Lung (tissue), 12 donors: ENCODE data around the gene AKT1. TPM values are rescaled to one million over a fixed set of nuclear protein-coding genes. Genes with fewer than 3 reads are reported as not detected.
A peak's percentile ranks its signal among the peaks of the same experiment; 100 is the strongest.

ENCODE experiments used
- ATAC-seq: fragments of 200-7000 bp; cut with Tn5 transposase; one replicate; pipeline ENCODE4 v1.9.1; 2020; ENCODE audit warnings: moderate number of reproducible peaks; ENCODE audit not compliant: insufficient read depth, low FRiP score
- DNase-seq, 3 donors: peaks; one replicate each; pipeline ENCODE4 v3.0.0-alpha.2; 2013 to 2017
- H3K27ac ChIP-seq, 2 donors: one replicate each; pipeline ENCODE4 v1.5.1; 2013; ENCODE audit warnings: mild to moderate bottlenecking in 2 of 2, moderate library complexity in 2 of 2, control low read depth in 1 of 2, inconsistent platforms in 1 of 2, low read depth in 1 of 2, low read length in 1 of 2
- H3K27me3 ChIP-seq, 3 donors: one replicate each; pipeline ENCODE4 v1.5.1; 2013; ENCODE audit warnings: low read length in 2 of 3; ENCODE audit not compliant: control insufficient read depth in 3 of 3, insufficient read depth in 3 of 3
- H3K36me3 ChIP-seq, 4 donors: one replicate each; pipeline ENCODE4 v1.5.1; 2013; ENCODE audit warnings: low read length in 4 of 4, mild to moderate bottlenecking in 1 of 4, moderate library complexity in 1 of 4; ENCODE audit not compliant: control insufficient read depth in 4 of 4, insufficient read depth in 4 of 4
- H3K4me1 ChIP-seq, 5 donors: one replicate each; pipeline ENCODE4 v1.5.1; 2013; ENCODE audit warnings: low read length in 5 of 5, mild to moderate bottlenecking in 2 of 5, moderate library complexity in 1 of 5; ENCODE audit not compliant: control insufficient read depth in 5 of 5, insufficient read depth in 5 of 5
- H3K4me3 ChIP-seq: one replicate; pipeline ENCODE4 v1.5.1; 2013; ENCODE audit warnings: mild to moderate bottlenecking, control low read depth, moderate library complexity
- H3K9ac ChIP-seq, 2 donors: one replicate each; pipeline ENCODE4 v1.5.1; 2013; ENCODE audit warnings: low read length in 2 of 2, control low read depth in 1 of 2; ENCODE audit not compliant: insufficient read depth in 1 of 2
- H3K9me3 ChIP-seq, 4 donors: one replicate each; pipeline ENCODE4 v1.5.1; 2013; ENCODE audit warnings: low read length in 3 of 4, mild to moderate bottlenecking in 1 of 4, moderate library complexity in 1 of 4; ENCODE audit not compliant: control insufficient read depth in 4 of 4, insufficient read depth in 3 of 4
- WGBS, 2 donors: extraction: QIAGEN DNeasy Blood & Tissue Kit; methylation state at CpG; one replicate each; pipeline ENCODE4 v1.1.7; 2013; 5-methylcytosine and 5-hydroxymethylcytosine counted together
- polyA plus RNA-seq, 2 donors: library from polyadenylated mRNA; stranded (reverse); fragments of 200-250 nt; gene quantifications; one replicate each; pipeline ENCODE4 v1.2.1, GENCODE V29; 2013
- total RNA-seq, 2 donors: library from RNA; depleted of rRNA in 1 of 2; stranded (reverse); fragments of >200 nt in 1 of 2; gene quantifications; one replicate each; pipeline ENCODE4 v1.2.1, GENCODE V29; 2014 to 2021
- TF ChIP-seq, protein P1 (sequence below): IDR thresholded peaks from 2 replicates; pipeline ENCODE4 v1.5.1; 2012; ENCODE audit warnings: mild to moderate bottlenecking; ENCODE audit errors: control extremely low read depth, extremely low read depth
- donor health status: control.
- donor health status: control.
- donor health status: Bipolar disorder and iron deficiency.
- donor health status: healthy.
- donor health status: DM: yes; HTN: yes; CAD: no.

The AKT1 gene
- total and polyA plus RNA-seq, 4 donors = 142 to 224 (median 160) TPM

DNA sequence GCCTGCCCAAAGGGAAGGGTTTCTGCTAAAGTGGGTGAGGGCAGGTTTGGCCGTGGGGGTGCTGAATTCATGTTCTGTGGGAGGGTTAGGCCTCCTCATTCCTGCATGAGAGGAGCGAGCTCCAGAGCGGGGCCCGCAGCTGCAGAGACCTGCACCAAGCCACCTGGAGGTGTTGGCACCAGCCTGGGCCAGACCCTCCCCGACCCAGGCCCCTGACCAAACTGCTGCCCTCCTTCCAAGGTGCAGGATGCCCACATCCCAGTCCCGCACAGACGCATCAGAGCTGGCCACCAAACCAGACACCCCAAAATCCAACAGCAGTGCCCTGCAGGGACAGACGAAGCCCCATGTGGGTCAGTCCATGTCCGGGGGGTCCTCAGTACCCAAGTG is 61.0 kb downstream of the AKT1 start:
- H3K27me3 ChIP-seq = no peaks in the 10 kb centered on the region
- H3K9ac ChIP-seq = no peak overlapping the region
- peaks cover 0 to 19% (median 8%) of the 10 kb centered on the region in 5 donors for H3K4me1 ChIP-seq
- WGBS, 2 donors = 94 to 95% methylated on average over 9 of the region's 9 CpGs
- no peaks in the 10 kb centered on the region for H3K36me3 ChIP-seq
- ATAC-seq (no peak), DNase-seq (no peak)
- TF ChIP-seq, protein P1, sequence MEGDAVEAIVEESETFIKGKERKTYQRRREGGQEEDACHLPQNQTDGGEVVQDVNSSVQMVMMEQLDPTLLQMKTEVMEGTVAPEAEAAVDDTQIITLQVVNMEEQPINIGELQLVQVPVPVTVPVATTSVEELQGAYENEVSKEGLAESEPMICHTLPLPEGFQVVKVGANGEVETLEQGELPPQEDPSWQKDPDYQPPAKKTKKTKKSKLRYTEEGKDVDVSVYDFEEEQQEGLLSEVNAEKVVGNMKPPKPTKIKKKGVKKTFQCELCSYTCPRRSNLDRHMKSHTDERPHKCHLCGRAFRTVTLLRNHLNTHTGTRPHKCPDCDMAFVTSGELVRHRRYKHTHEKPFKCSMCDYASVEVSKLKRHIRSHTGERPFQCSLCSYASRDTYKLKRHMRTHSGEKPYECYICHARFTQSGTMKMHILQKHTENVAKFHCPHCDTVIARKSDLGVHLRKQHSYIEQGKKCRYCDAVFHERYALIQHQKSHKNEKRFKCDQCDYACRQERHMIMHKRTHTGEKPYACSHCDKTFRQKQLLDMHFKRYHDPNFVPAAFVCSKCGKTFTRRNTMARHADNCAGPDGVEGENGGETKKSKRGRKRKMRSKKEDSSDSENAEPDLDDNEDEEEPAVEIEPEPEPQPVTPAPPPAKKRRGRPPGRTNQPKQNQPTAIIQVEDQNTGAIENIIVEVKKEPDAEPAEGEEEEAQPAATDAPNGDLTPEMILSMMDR = no peak
- no peaks in the 10 kb centered on the region for H3K9me3 ChIP-seq
- H3K27ac ChIP-seq = peak overlapping the region in 1 of 2 donors; percentile 95
- no peak overlapping the region for H3K4me3 ChIP-seq

DNA sequence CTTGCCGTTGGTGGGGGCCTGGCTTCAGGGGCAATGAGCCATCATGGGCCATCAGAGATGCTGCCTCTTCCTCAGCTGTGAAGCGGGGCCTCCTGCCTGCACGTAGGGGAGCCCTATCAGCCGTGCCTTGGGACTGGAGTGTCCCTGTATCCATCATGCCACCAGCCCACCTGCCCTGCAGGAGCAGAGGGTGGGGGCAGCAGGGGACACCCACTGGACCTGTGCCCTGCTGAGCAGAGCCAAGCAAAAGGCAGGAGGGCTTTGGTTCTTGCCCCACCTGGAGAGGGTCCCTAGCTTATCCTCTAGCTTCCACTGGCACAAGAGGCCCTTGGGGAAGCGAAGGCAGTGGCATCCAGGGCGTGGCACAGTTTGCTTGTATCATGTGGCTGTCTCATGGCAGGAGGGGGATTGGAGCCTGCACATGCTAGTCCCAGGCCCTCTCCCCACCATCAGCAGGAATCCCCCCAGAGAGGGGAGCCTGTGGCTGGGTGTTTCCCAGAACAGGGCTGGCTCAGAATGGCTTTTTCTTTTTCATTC is 61.4 kb downstream of the AKT1 start:
- H3K4me3 ChIP-seq = no peak overlapping the region
- no peak for DNase-seq
- TF ChIP-seq, protein P1 = no peak
- H3K9me3 ChIP-seq = no peaks in the 10 kb centered on the region
- no peaks in the 10 kb centered on the region for H3K27me3 ChIP-seq
- H3K9ac ChIP-seq = no peak overlapping the region
- WGBS, 2 donors = 84 to 98% methylated on average over 6 of the region's 6 CpGs
- H3K27ac ChIP-seq = peak overlapping the region in 1 of 2 donors; percentile 95
- H3K36me3 ChIP-seq = no peaks in the 10 kb centered on the region
- peaks cover 0 to 19% (median 8%) of the 10 kb centered on the region in 5 donors for H3K4me1 ChIP-seq
- ATAC-seq = no peak

DNA sequence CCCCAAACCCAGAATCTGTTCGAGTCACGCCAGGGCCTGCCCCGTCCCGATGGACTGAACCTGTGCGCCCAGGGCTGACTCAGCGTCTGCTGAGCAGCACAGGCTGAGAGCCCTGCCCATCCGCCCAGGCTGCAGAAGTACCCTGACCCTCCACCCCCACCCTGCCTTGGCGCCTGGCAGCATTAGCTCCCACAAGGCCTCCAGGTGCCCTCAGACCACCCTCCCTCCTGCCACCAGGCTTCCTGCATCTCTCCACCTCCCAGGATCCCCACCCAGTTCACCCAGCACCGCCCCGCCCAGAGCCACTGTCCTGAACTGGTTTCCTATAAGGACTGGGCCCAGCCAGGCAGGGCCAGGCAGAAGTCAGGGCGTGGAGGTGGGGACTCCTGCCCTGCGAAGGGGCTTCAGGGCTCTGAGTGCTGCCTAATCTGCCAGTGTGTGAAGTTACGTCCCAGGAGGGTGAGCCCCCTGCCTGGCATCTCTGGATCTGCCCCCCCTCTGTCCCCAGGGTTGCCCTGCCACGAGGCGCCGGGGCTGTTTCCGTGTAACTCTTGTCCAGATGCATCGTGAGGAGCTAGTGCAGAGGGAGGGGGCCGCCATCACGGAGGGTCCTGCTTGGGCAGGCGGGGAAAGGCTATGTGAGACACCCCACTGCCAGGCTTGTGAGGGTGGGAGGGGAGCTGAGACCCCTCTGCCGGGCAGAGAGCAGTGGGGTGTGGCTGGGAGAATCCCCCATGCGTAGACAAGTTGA is 62.4 kb downstream of the AKT1 start:
- TF ChIP-seq, protein P1 = no peak
- 92% methylated on average over 23 of the region's 23 CpGs for WGBS, 2 donors
- Histone ChIP-seq H3K36me3 (no peaks in the 10 kb centered on the region), H3K9me3 (no peaks in the 10 kb centered on the region), H3K27ac (peak overlapping the region in 1 of 2 donors; percentile 95), H3K27me3 (no peaks in the 10 kb centered on the region), H3K9ac (no peak overlapping the region), H3K4me1 (peaks cover 0 to 19% (median 8%) of the 10 kb centered on the region in 5 donors), H3K4me3 (no peak overlapping the region)
- ATAC-seq = no peak
- DNase-seq = no peak
